ENCODE results near the gene LBR.
"Not testable (repeated sequence)": the region's sequence is repeated elsewhere in the genome, so short reads cannot be mapped to it uniquely, and the experiment has no call there.

The LBR gene

GRCh38 chr1:225396357-225396756, 31.5 kb downstream of the LBR start:
- H3K27ac ChIP-seq = no peak overlapping the region
- no peak for TF ChIP-seq CTCF (conservative IDR thresholded peaks at IDR 0.05)

- TF ChIP-seq CTCF (conservative IDR thresholded peaks at IDR 0.05) = no peak
Measured at GRCh38 chr1:225389843-225390242, 38.0 kb downstream of the LBR start.

GRCh38 chr1:225388372-225388771, 39.5 kb downstream of the LBR start:
- no peak for TF ChIP-seq CTCF (conservative IDR thresholded peaks at IDR 0.05)

More at GRCh38 chr1:225389843-225390242, 38.0 kb downstream of the LBR start:
- H3K27ac ChIP-seq = no peak overlapping the region

GRCh38 chr1:225386860-225387259, 41.0 kb downstream of the LBR start:
- not testable (repeated sequence) for H3K27ac ChIP-seq

More at GRCh38 chr1:225388372-225388771, 39.5 kb downstream of the LBR start:
- no peak overlapping the region for H3K27ac ChIP-seq

GRCh38 chr1:225380691-225381090, 47.1 kb downstream of the LBR start:
- no peak overlapping the region for H3K27ac ChIP-seq
- no peak for TF ChIP-seq CTCF (conservative IDR thresholded peaks at IDR 0.05)

- no peak overlapping the region for H3K27ac ChIP-seq
- no peak for TF ChIP-seq CTCF (conservative IDR thresholded peaks at IDR 0.05)
Measured at GRCh38 chr1:225378880-225379279, 49.0 kb downstream of the LBR start.

- TF ChIP-seq CTCF (conservative IDR thresholded peaks at IDR 0.05) = no peak
- H3K27ac ChIP-seq = no peak overlapping the region
Measured at GRCh38 chr1:225374996-225375395, 52.8 kb downstream of the LBR start.

GRCh38 chr1:225373155-225373554, 54.7 kb downstream of the LBR start:
- no peak for TF ChIP-seq CTCF (conservative IDR thresholded peaks at IDR 0.05)
- H3K27ac ChIP-seq = no peak overlapping the region
